ENCODE measurements around the gene PPIL4.
"Not testable (repeated sequence)": the region's sequence is repeated elsewhere in the genome, so short reads cannot be mapped to it uniquely, and the experiment has no call there.

The PPIL4 gene

GRCh38 chr6:149467265-149467664 lies 78.6 kb downstream of the PPIL4 start:
- DNase-seq (ENCODE audit: low read depth), result no peak
- TF ChIP-seq CTCF (conservative IDR thresholded peaks at IDR 0.05; ENCODE audit: low read depth, low read length), result no peak
- H3K4me3 ChIP-seq (ENCODE audit: low read length), result no peak overlapping the region

GRCh38 chr6:149464411-149464810 lies 81.4 kb downstream of the PPIL4 start:
- TF ChIP-seq CTCF (conservative IDR thresholded peaks at IDR 0.05; ENCODE audit: low read depth, low read length), result no peak
- H3K4me3 ChIP-seq (ENCODE audit: low read length), result no peak overlapping the region
- DNase-seq (ENCODE audit: low read depth), result no peak

- DNase-seq (ENCODE audit: low read depth), result no peak
- H3K4me3 ChIP-seq (ENCODE audit: low read length), result no peak overlapping the region
- TF ChIP-seq CTCF (conservative IDR thresholded peaks at IDR 0.05; ENCODE audit: low read depth, low read length), result no peak
Observed at GRCh38 chr6:149463781-149464180, 82.1 kb downstream of the PPIL4 start.

- H3K4me3 ChIP-seq (ENCODE audit: low read length); DNase-seq (ENCODE audit: low read depth): not testable (repeated sequence)
Observed at GRCh38 chr6:149462712-149463111, 83.1 kb downstream of the PPIL4 start.

- no peak overlapping the region for H3K4me3 ChIP-seq (ENCODE audit: low read length)
- DNase-seq (ENCODE audit: low read depth), result no peak
- no peak for TF ChIP-seq CTCF (conservative IDR thresholded peaks at IDR 0.05; ENCODE audit: low read depth, low read length)
Observed at GRCh38 chr6:149461670-149462069, 84.2 kb downstream of the PPIL4 start.

- not testable (repeated sequence) for DNase-seq (ENCODE audit: low read depth); H3K4me3 ChIP-seq (ENCODE audit: low read length)
Observed at GRCh38 chr6:149460249-149460648, 85.6 kb downstream of the PPIL4 start.

GRCh38 chr6:149459761-149460160 lies 86.1 kb downstream of the PPIL4 start:
- DNase-seq (ENCODE audit: low read depth), result no peak
- TF ChIP-seq CTCF (conservative IDR thresholded peaks at IDR 0.05; ENCODE audit: low read depth, low read length), result no peak
- no peak overlapping the region for H3K4me3 ChIP-seq (ENCODE audit: low read length)

GRCh38 chr6:149458806-149459205 lies 87.0 kb downstream of the PPIL4 start:
- no peak overlapping the region for H3K4me3 ChIP-seq (ENCODE audit: low read length)
- no peak for DNase-seq (ENCODE audit: low read depth)
- no peak for TF ChIP-seq CTCF (conservative IDR thresholded peaks at IDR 0.05; ENCODE audit: low read depth, low read length)
